ENCODE data around the gene INO80.
"Not testable (repeated sequence)": the region's sequence is repeated elsewhere in the genome, so short reads cannot be mapped to it uniquely, and the experiment has no call there.

INO80 gene

DNA sequence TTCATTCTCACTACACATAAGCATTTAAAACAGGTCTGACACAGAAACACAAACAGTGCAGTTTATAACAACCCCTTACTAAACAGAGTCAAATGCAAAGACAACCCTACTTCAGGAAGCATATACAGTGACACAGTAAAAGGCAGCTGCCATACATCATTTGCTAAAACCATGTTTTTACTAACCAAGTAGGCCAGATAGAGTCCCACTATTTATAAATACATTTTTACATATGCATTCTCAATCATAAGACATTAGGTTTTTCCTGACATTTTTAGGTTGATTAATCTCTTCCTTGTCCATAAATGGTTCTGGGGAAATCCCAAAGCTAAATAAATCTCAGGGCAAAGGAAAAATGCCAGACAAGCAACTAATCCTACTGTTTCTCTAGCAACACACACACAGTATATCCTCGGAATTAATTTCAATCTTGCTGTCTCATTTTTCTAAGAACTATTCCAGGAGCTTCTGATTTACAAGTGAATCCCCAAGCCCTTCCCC lies 123.8 kb downstream of the INO80 start:
- no peak for DNase-seq

GRCh38 chr15:40991355-40991754 lies 124.7 kb downstream of the INO80 start:
- DNase-seq, result no peak

GRCh38 chr15:40990789-40991188 lies 125.3 kb downstream of the INO80 start:
- no peak for DNase-seq

GRCh38 chr15:40990080-40990479 lies 126.0 kb downstream of the INO80 start:
- DNase-seq, result no peak

DNA sequence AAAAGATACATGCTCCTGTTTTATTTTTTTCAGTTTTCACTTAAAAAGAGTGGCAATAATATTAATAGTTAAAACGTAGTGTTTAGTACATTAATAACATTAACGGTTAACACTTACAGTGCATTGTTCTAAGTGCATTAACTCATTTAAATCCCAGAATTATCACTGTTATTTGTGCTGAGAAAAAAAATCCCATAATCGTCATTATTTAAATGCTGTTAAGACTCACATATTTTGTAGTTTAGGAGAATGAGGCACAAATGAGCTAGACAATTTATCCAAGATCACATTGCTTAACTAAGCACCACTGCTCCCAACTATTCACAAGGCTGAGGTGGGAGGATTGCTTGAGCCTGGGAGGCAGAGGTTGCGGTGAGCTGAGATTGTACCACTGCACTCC lies 127.9 kb downstream of the INO80 start:
- DNase-seq, result no peak

GRCh38 chr15:40986820-40987219 lies 129.3 kb downstream of the INO80 start:
- DNase-seq, result no peak

DNA sequence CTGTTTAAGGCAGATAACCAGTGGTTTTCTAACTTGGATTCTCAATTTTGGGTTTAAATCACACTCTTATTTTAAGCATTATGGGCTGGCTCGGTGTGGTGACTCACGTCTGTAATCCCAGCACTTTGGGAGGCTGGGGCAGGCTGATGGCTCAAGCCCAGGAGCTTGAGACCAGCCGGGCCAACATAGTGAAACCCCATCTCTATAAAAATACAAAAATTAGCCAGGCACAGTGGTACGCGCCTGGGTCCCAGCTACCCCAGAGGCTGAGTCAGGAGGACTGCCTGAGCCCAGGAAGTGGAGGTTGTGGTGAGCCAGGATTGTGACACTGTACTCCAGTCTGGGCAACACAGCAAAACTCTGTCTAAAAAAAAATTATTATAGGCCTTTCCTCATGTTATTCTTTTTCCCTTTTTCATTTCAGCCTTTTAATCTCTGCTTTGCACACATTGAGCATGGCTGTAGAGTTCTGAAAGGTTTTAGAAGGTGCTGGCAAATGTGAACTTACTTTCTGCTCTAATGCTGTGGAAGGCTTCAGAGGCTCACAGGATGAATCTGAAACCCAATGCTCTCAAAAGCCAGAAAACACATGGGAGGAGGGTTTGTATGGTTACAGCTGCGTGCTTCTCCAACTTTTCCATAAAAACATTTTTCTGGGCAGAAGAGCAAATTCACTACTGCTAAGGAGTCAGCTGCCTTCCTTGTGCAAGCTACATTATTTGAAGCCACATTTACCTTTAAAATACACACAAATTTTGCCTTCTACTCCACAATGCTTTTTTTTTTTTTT lies 130.3 kb downstream of the INO80 start:
- no peak for DNase-seq

- no peak for DNase-seq
Measured at GRCh38 chr15:40984964-40985363, 131.1 kb downstream of the INO80 start.

- no peak for DNase-seq
Measured at GRCh38 chr15:40984406-40984805, 131.7 kb downstream of the INO80 start.

DNA sequence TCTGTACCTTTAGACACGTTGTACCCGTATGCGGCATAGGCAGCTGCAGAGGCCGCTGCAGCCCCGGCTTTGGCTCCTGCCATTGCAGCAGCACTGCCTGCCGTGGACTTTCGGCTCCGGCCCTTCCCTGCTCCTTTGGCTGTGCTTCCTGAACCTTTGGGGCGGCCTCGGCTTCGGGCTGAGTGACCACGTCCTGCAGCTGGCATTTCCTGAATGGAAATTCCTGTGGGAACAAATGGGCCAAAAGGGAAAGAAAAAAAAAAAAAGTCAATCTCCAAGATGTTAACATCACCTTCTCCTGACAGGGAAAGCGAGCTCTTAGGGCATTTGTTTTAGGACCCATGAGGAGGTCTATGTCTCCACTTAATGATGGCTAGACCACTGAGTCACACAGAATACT lies 133.2 kb downstream of the INO80 start:
- no peak for DNase-seq

GRCh38 chr15:40981186-40981585 lies 134.9 kb downstream of the INO80 start:
- no peak for DNase-seq

DNA sequence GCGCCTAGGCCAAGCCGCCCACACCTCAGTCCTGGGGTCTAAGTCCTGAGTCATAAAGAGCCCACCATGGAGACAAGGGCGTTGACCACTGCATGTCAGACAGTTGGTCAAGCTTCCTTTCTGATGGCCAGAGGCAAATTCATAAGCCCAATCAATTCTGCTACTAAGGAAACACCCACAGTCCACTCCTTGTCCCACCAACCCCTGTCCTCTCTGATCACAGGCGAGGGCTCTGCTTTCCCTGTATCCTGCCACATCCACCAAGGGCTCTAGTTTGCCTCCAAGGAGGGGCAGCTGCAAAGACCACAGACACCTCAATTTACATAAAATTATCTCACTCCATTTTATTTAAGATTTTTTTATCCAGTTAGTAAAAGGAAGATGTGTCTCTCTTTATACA lies 137.5 kb downstream of the INO80 start:
- DNase-seq, result no peak

DNA sequence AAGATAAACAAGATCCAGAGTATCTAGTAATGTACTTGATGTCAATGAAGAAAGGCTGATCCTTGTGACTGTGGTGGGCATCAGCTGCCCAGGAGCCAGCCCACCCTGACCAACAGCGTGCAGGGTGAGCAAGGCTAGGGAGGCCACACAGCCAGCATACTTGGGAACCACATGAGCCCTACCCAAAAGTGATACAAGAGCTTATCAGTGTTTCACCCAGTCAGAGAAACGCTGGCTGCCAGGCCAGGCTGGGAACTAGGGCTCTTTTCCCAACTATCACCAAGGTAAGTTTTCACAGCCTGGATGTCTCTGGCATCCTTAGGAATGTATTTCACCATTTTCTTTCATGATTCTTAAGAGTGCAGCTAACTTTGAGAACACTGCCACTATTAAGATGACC lies 137.9 kb downstream of the INO80 start:
- no peak for DNase-seq

GRCh38 chr15:40976819-40977218 lies 139.3 kb downstream of the INO80 start:
- DNase-seq, result no peak

DNA sequence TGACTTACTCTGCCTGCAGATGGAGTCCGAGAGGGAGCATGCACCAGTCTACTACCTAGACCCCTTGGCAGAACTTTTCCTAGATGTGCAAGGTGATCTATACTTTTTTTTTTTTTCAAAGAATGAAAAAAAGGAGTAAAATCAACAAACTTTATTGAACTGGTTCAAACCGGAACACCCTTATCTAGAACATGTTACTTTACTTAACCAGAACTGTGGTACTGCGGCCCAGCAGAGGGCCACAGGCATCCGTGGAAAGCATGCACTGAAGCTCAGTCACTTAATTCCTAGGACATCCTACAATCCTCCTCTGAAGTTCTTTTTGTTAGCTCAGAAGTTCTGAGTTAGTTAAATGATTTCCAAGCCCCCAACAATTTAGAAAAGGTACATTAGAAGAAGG lies 141.2 kb downstream of the INO80 start:
- no peak for DNase-seq

DNA sequence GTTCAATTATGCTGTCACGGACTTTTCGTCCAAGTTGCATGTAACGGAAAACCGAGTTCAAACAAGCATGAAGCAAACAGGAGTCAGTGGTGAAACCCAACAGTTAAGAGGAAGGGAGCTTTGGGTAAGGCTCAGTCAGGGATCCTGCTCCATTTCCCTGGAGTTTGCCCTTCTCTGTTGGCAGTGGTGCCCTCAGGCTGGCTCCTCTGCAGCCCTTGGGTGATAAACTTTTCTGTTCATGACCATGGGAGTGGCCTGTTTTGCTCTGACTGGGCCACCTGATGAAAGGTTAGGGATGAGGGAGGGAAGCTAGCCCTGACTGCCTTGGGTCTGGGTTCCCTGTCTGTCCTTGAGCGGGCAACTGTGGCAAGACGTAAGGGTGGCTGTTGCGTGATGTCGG lies 146.7 kb downstream of the INO80 start:
- DNase-seq, result no peak

DNA sequence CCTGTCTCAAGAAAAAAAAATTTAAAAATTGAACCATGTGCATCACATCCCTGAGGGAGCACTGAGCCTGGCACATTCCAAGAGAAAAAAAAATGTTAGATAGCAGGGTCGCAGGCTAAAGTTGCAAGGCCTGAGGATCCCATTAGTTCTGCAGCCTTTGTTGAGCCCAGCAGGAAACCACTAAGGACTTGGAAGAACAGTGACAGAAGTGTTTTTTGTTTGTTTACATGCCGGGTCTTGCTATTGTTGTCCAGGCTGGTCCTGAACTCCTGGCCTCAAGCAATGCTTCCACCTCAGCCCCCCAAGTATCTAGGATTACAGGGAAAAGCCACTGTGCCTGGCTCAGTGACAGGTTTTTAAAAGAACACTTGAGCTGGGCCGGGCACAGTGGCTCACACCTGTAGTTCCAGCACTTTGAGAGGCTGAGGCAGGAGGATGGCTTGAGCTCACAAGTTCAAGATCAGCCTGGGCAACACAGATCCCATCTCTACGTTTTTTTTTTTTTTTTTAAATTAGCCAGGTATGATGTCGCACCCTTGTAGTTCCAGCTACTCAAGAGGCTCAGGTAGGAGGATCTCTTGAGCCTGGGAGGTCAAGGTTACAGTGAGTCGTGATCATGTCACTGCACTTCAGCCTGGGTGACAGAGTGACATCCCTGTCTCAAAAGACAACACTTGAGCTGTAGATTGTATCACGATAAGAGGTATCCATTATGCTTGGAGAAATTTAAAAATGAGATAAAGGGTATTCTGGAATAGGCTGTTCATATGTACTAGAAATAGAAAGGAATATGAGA lies 147.6 kb downstream of the INO80 start:
- DNase-seq, result no peak

- no peak for DNase-seq
Measured at GRCh38 chr15:40964634-40965033, 151.4 kb downstream of the INO80 start.

DNA sequence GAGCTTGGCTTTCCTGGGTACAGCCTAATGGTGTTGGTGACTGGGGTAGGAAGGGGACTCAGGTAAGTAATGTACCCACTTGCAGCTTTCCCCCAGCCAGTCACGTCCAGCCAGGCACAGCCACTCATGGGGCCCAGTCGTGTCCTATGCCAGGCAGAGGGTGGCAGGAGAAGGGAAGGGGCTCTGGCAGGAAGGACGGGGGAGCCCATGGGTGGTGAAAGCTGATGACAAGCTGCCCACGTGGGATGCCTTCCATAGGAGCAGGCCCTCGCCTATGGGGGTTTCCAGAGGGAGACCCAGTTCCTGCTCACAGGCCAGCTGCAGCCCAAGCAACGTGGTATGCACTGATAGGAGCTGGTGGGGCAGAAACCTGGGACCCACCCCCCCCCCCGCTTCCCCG lies 152.1 kb downstream of the INO80 start:
- no peak for DNase-seq

- DNase-seq, result no peak
Measured at GRCh38 chr15:40963201-40963600, 152.9 kb downstream of the INO80 start.

DNA sequence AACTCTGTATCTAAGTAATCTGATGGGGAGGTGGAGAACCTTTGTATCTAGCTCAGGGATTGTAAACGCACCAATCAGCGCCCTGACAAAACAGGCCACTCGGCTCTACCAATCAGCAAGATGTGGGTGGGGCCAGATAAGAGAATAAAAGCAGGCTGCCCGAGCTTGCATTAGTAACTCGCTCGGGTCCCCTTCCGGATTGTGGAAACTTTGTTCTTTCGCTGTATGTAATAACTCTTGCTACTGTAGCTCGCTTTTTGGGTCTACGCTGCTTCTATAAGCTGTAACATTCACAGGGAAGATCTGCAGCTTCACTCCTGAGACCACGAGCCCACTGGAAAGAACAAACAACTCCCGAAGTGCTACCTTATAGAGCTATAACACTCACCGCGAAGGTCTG lies 153.8 kb downstream of the INO80 start:
- not testable (repeated sequence) for DNase-seq

- not testable (repeated sequence) for DNase-seq
Measured at GRCh38 chr15:40961740-40962139, 154.3 kb downstream of the INO80 start.

- no peak for DNase-seq
Measured at GRCh38 chr15:40960925-40961324, 155.2 kb downstream of the INO80 start.

All from activated gamma-delta T cell (primary cell).